H1 (cell line): ENCODE measurements around the gene CHD6. TPM values are rescaled to one million over a fixed set of nuclear protein-coding genes. Genes with fewer than 3 reads are reported as not detected.

Source experiments
- CTCF ChIA-PET: fragments of 300-600 bp; sonication (Branson Sonifier 250); formaldehyde crosslinking; loops from one replicate; lab custom pipeline; 2021; ENCODE audit not compliant: partially characterized antibody; lab: Charles Lee
- POLR2A ChIA-PET: fragments of 300-600 bp; sonication (Branson Sonifier 250); formaldehyde crosslinking; loops from one replicate; lab custom pipeline; 2021; ENCODE audit warnings: inconsistent platforms; ENCODE audit not compliant: partially characterized antibody; lab: Charles Lee
- DNase-seq, 2 experiments: peaks; one replicate each; pipeline versions ENCODE4 v3.0.0 to v3.0.0-alpha.2; 2010 to 2022; ENCODE audit warnings: low spot score in 2 of 2, low read depth in 1 of 2, mixed read lengths in 1 of 2
- FAIRE-seq: peaks from 2 replicates; lab custom pipeline; 2011; peaks lifted over from hg19 to GRCh38; lab: Jason Lieb, UNC
- H2AFZ ChIP-seq: 2 replicates; pipeline ENCODE4 v1.8.1; 2012; ENCODE audit warnings: low read length, inconsistent platforms
- H2AK5ac ChIP-seq: 2 replicates; pipeline ENCODE4 v1.6.1; 2013; ENCODE audit warnings: low read depth, low read length
- H2BK120ac ChIP-seq: replicated peaks from 2 replicates; pipeline ENCODE3; 2013; ENCODE audit warnings: low read depth, low read length, inconsistent platforms
- H2BK12ac ChIP-seq: 2 replicates; pipeline ENCODE4 v1.6.1; 2013; ENCODE audit warnings: low read depth, low read length
- H2BK15ac ChIP-seq: 2 replicates; pipeline ENCODE4 v1.6.1; 2013; ENCODE audit warnings: low read length
- H2BK20ac ChIP-seq: 2 replicates; pipeline ENCODE4 v1.6.1; 2013; ENCODE audit warnings: low read length
- H2BK5ac ChIP-seq: 2 replicates; pipeline ENCODE4 v1.6.1; 2013; ENCODE audit warnings: low read depth, low read length
- H3K14ac ChIP-seq: 2 replicates; pipeline ENCODE4 v1.6.1; 2013; ENCODE audit warnings: inconsistent platforms; ENCODE audit not compliant: insufficient read length
- H3K18ac ChIP-seq: 2 replicates; pipeline ENCODE4 v1.6.1; 2013; ENCODE audit warnings: low read length; ENCODE audit errors: extremely low read depth
- H3K23ac ChIP-seq: 2 replicates; pipeline ENCODE4 v1.6.1; 2013; ENCODE audit warnings: inconsistent platforms; ENCODE audit not compliant: insufficient read length
- H3K23me2 ChIP-seq: 2 replicates; pipeline ENCODE4 v1.6.1; 2013; ENCODE audit warnings: low read depth, low read length
- H3K27ac ChIP-seq: 2 replicates; pipeline ENCODE4 v1.6.1; 2011; ENCODE audit warnings: low read depth, low read length, inconsistent platforms
- H3K27me3 ChIP-seq, 4 experiments: replicated peaks in 1 of 4; 1 replicate in 1 of 4; 2 replicates in 3 of 4; pipeline versions ENCODE4 v1.6.1 to v1.8.1; 2011 to 2013; ENCODE audit warnings: low read length in 3 of 4, mild to moderate bottlenecking in 3 of 4, inconsistent platforms in 2 of 4, mixed read lengths in 2 of 4, moderate library complexity in 1 of 4; ENCODE audit not compliant: control insufficient read depth in 3 of 4, insufficient read depth in 3 of 4; ENCODE audit errors: extremely low read depth in 1 of 4
- H3K36me3 ChIP-seq, 4 experiments: 2 replicates each; pipeline versions ENCODE4 v1.6.1 to v1.8.1; 2011 to 2013; ENCODE audit warnings: mild to moderate bottlenecking in 4 of 4, low read length in 3 of 4, moderate library complexity in 2 of 4, control low read depth in 1 of 4, inconsistent platforms in 1 of 4; ENCODE audit not compliant: insufficient read depth in 4 of 4, control insufficient read depth in 2 of 4
- H3K4ac ChIP-seq: replicated peaks from 2 replicates; pipeline ENCODE3; 2013; ENCODE audit warnings: low read length, low read depth, mixed read lengths, inconsistent platforms; ENCODE audit not compliant: insufficient read length
- H3K4me1 ChIP-seq, 4 experiments: replicated peaks in 1 of 4; 1 replicate in 1 of 4; 2 replicates in 3 of 4; pipeline versions ENCODE4 v1.6.1 to v1.8.1; 2011 to 2013; ENCODE audit warnings: low read length in 3 of 4, inconsistent platforms in 2 of 4, mixed read lengths in 1 of 4; ENCODE audit not compliant: insufficient read depth in 4 of 4, control insufficient read depth in 3 of 4
- H3K4me2 ChIP-seq, 2 experiments: 2 replicates each; pipeline versions ENCODE4 v1.6.1 to v1.8.1; 2011 to 2013; ENCODE audit warnings: low read depth in 2 of 2, low read length in 2 of 2, control low read depth in 1 of 2, inconsistent platforms in 1 of 2, mild to moderate bottlenecking in 1 of 2; ENCODE audit not compliant: insufficient read depth in 1 of 2
- H3K4me3 ChIP-seq, 4 experiments: fragments of 200-600, 300-600 bp in 1 of 4; sonication (generic), shearing (Covaris generic), sonication (Bioruptor Twin) in 1 of 4; 2 replicates each; pipeline versions ENCODE4 v1.5.1 to v1.8.1; 2011 to 2016; ENCODE audit warnings: low read length in 4 of 4, low read depth in 3 of 4, control low read depth in 2 of 4, inconsistent platforms in 2 of 4, mild to moderate bottlenecking in 2 of 4, mixed read lengths in 1 of 4, moderate library complexity in 1 of 4; ENCODE audit not compliant: insufficient read depth in 2 of 4; ENCODE audit errors: extremely low read depth in 1 of 4
- H3K56ac ChIP-seq: replicated peaks from 2 replicates; pipeline ENCODE3; 2013; ENCODE audit warnings: low read depth, mild to moderate bottlenecking, mixed read lengths, low read length, inconsistent platforms; ENCODE audit not compliant: insufficient read length
- H3K79me1 ChIP-seq: 2 replicates; pipeline ENCODE4 v1.6.1; 2013; ENCODE audit warnings: low read depth, low read length, control low read depth
- H3K79me2 ChIP-seq, 2 experiments: 2 replicates each; pipeline versions ENCODE4 v1.6.1 to v1.8.1; 2012 to 2013; ENCODE audit warnings: low read length in 2 of 2, mild to moderate bottlenecking in 2 of 2, inconsistent platforms in 1 of 2; ENCODE audit not compliant: insufficient read depth in 2 of 2, control insufficient read depth in 1 of 2
- H3K9ac ChIP-seq, 4 experiments: replicated peaks in 1 of 4; 1 replicate in 1 of 4; 2 replicates in 3 of 4; pipeline versions ENCODE4 v1.6.1 to v1.8.1; 2011 to 2013; ENCODE audit warnings: low read depth in 3 of 4, low read length in 3 of 4, control low read depth in 2 of 4, mild to moderate bottlenecking in 2 of 4, moderate library complexity in 2 of 4, inconsistent platforms in 1 of 4; ENCODE audit errors: extremely low read depth in 1 of 4
- H3K9me3 ChIP-seq, 2 experiments: 2 replicates each; pipeline versions ENCODE4 v1.6.1 to v1.8.1; 2012 to 2013; ENCODE audit warnings: mild to moderate bottlenecking in 2 of 2, moderate library complexity in 2 of 2, control low read depth in 1 of 2, inconsistent platforms in 1 of 2, low read depth in 1 of 2, low read length in 1 of 2, mixed read lengths in 1 of 2; ENCODE audit not compliant: insufficient read depth in 2 of 2
- H4K20me1 ChIP-seq, 2 experiments: replicated peaks in 1 of 2; 2 replicates each; pipeline versions ENCODE3 to v1.8.1; 2011 to 2013; ENCODE audit warnings: inconsistent platforms in 2 of 2, low read length in 2 of 2, mild to moderate bottlenecking in 1 of 2; ENCODE audit not compliant: insufficient read depth in 2 of 2, control insufficient read depth in 1 of 2
- H4K5ac ChIP-seq: 2 replicates; pipeline ENCODE4 v1.6.1; 2013; ENCODE audit warnings: low read length, low read depth, mixed read lengths, inconsistent platforms; ENCODE audit not compliant: insufficient read length
- H4K8ac ChIP-seq: 2 replicates; pipeline ENCODE4 v1.8.0; 2013; ENCODE audit warnings: mild to moderate bottlenecking, moderate library complexity, low read length, inconsistent platforms; ENCODE audit not compliant: insufficient read depth; ENCODE audit errors: extremely low read depth
- H4K91ac ChIP-seq: replicated peaks from 2 replicates; pipeline ENCODE3; 2013; ENCODE audit warnings: low read length, mixed read lengths, inconsistent platforms; ENCODE audit not compliant: insufficient read length
- CEBPB ChIP-seq: IDR thresholded peaks from 2 replicates; pipeline ENCODE4 v1.6.1; 2012; ENCODE audit warnings: low read depth, low read length
- CTCF ChIP-seq, 3 experiments: IDR thresholded peaks; 1 replicate in 2 of 3; 2 replicates in 1 of 3; pipeline versions ENCODE4 v1.5.1 to v1.6.1; 2011; ENCODE audit warnings: low read length in 3 of 3, mild to moderate bottlenecking in 3 of 3, inconsistent platforms in 2 of 3, low read depth in 1 of 3, moderate library complexity in 1 of 3; ENCODE audit not compliant: insufficient read depth in 1 of 3; ENCODE audit errors: control extremely low read depth in 1 of 3
- EZH2 ChIP-seq: fragments of 200-600 bp; sonication (generic); IDR thresholded peaks from 2 replicates; pipeline ENCODE4 v1.7.1; 2012; ENCODE audit warnings: low read depth, mild to moderate bottlenecking, moderate library complexity, low read length, inconsistent platforms; ENCODE audit not compliant: severe bottlenecking
- FOSL1 ChIP-seq: IDR thresholded peaks from 2 replicates; pipeline ENCODE4 v1.6.1; 2011; ENCODE audit warnings: mild to moderate bottlenecking, low read depth, low read length, moderate library complexity; ENCODE audit not compliant: insufficient read depth
- JUND ChIP-seq: IDR thresholded peaks from 2 replicates; pipeline ENCODE4 v1.6.1; 2011; ENCODE audit warnings: mild to moderate bottlenecking, improper control_type of control experiment, low read length
- KDM5A ChIP-seq: fragments of 200-600 bp; IDR thresholded peaks from 2 replicates; pipeline ENCODE4 v1.7.1; 2012; ENCODE audit warnings: mild to moderate bottlenecking, low read length, inconsistent platforms, mixed read lengths
- POLR2A ChIP-seq, 2 experiments: IDR thresholded peaks; 1 replicate in 1 of 2; 2 replicates in 1 of 2; pipeline ENCODE4 v1.6.1; 2011; ENCODE audit warnings: low read depth in 2 of 2, low read length in 2 of 2, mild to moderate bottlenecking in 2 of 2; ENCODE audit errors: control extremely low read depth in 1 of 2
- POLR2AphosphoS5 ChIP-seq: IDR thresholded peaks from 2 replicates; pipeline ENCODE4 v1.6.1; 2011; ENCODE audit warnings: low read depth, low read length
- RFX5 ChIP-seq: IDR thresholded peaks from 2 replicates; pipeline ENCODE4 v1.6.1; 2011; ENCODE audit warnings: low read depth, low read length, improper control_type of control experiment, borderline replicate concordance
- TAF7 ChIP-seq: optimal IDR thresholded peaks from 2 replicates; pipeline ENCODE3; 2011; ENCODE audit warnings: low read depth, mild to moderate bottlenecking, inconsistent platforms, low read length, moderate library complexity, borderline replicate concordance
- WGBS, 2 experiments: shearing (Covaris generic) in 1 of 2; methylation state at CpG; one replicate each; pipeline versions ENCODE4 v1.1.6 to v1.1.7; 2013 to 2015; ENCODE audit warnings: low lambda C conversion rate in 2 of 2, mixed read lengths in 2 of 2, inconsistent platforms in 1 of 2, low coverage in 1 of 2, missing lambda C conversion rate in 1 of 2; ENCODE audit not compliant: insufficient replicate concordance in 2 of 2, insufficient coverage in 1 of 2, insufficient read length in 1 of 2; ENCODE audit errors: extremely low coverage in 1 of 2, missing lambda C conversion rate in 1 of 2; 5-methylcytosine and 5-hydroxymethylcytosine counted together
- polyA plus RNA-seq, 7 experiments: library from polyadenylated mRNA; depleted of rRNA in 3 of 7; stranded (reverse) in 5 of 7; unstranded in 2 of 7; fragments of >200 nt in 5 of 7; fragments of 200-250 nt in 2 of 7; gene quantifications; 1 replicate in 5 of 7; 2 replicates in 1 of 7; 4 replicates in 1 of 7; pipeline versions ENCODE4 v1.2.1 to v1.2.3, GENCODE V29; 2011 to 2013; ENCODE audit warnings: missing spikeins in 2 of 7, mixed read lengths in 2 of 7
- total RNA-seq: library from RNA; stranded (reverse); fragmentation: NEBNext Ultra II Directional; extraction: Animal tissue kit (Norgen Biotek cat#: 25700); gene quantifications from 2 replicates; pipeline ENCODE4 v1.2.1, GENCODE V29; 2021

The CHD6 gene
- total and polyA plus RNA-seq, 2 of the 8 experiments (the other 6 are each of a cell fraction or from before 2014, with no cell fraction given), result 11.1 to 62.9 TPM

GRCh38 chr20:41462372-41463161 is 155.6 kb downstream of the CHD6 start:
- H3K4me1 ChIP-seq, result no peaks in the 10 kb centered on the region
- H3K14ac ChIP-seq, result no peak overlapping the region
- peaks cover 10 to 15% of the 10 kb centered on the region in 2 experiments for H3K9me3 ChIP-seq
- no peak overlapping the region for H2AFZ ChIP-seq
- peaks cover 0 to 27% (median 13%) of the 10 kb centered on the region in 4 experiments; a peak in 4 of 8 replicates for H3K36me3 ChIP-seq
- no peak overlapping the region for H2BK5ac ChIP-seq
- H3K79me1 ChIP-seq, result no peaks in the 10 kb centered on the region
- H3K56ac ChIP-seq, result no peak overlapping the region
- CTCF ChIA-PET, result interaction anchor here (0.6 kb wide), 1 partner anchor 930 kb away, joined by 3 read pairs; no protein-coding TSS in a partner anchor
- WGBS, 2 experiments, result 91% methylated on average over 6 of the region's 6 CpGs; no CpG with 5 or more reads in 1 of the 2 experiments
- H2BK15ac ChIP-seq, result no peak overlapping the region
- no peaks in the 10 kb centered on the region; the same call in 1 of the 2 replicates for H3K23me2 ChIP-seq
- no peak overlapping the region for H3K18ac ChIP-seq
- no peak overlapping the region for H2AK5ac ChIP-seq
- DNase-seq (no peak), FAIRE-seq (no peak)
- H2BK12ac ChIP-seq, result no peak overlapping the region
- H4K8ac ChIP-seq, result no peak overlapping the region
- POLR2A ChIA-PET, result interaction anchor here (1.0 kb wide), 1 partner anchor 11 kb away, joined by 3 read pairs; no protein-coding TSS in a partner anchor
- no peaks in the 10 kb centered on the region for H4K20me1 ChIP-seq
- H4K91ac ChIP-seq, result no peak overlapping the region
- no peak overlapping the region for H3K27ac ChIP-seq
- H3K23ac ChIP-seq, result no peak overlapping the region
- H2BK120ac ChIP-seq, result no peak overlapping the region
- no peaks in the 10 kb centered on the region for H3K27me3 ChIP-seq
- H3K79me2 ChIP-seq, result no peaks in the 10 kb centered on the region
- no peak overlapping the region for H3K4ac ChIP-seq
- no peak overlapping the region for H3K4me2 ChIP-seq
- H3K4me3 ChIP-seq, result no peak overlapping the region
- H4K5ac ChIP-seq, result no peak overlapping the region
- no peak overlapping the region for H3K9ac ChIP-seq
- no peak overlapping the region for H2BK20ac ChIP-seq
- TF ChIP-seq JUND (no peak), POLR2AphosphoS5 (no peak), CEBPB (no peak), TAF7 (no peak), POLR2A (IDR thresholded peaks at IDR 0.05; ENCODE audit: control extremely low read depth in 1 of 2, low read depth in 2 of 2, low read length in 2 of 2) (no peak), EZH2 (no peak), KDM5A (no peak), CTCF (IDR thresholded peaks at IDR 0.05; ENCODE audit: control extremely low read depth in 1 of 3, insufficient read depth in 1 of 3, low read depth in 1 of 3, low read length in 3 of 3) (no peak), FOSL1 (no peak), RFX5 (no peak)
